GM12865 (cell line): ENCODE results near the gene JPH3.

Experiments used
- DNase-seq: peaks from one replicate; pipeline ENCODE4 v3.0.0; 2010; ENCODE audit warnings: low read depth
- H3K4me3 ChIP-seq: 2 replicates; pipeline ENCODE4 v1.5.1; 2011; ENCODE audit warnings: mild to moderate bottlenecking, low read depth, low read length, control low read depth
- TF ChIP-seq, protein P1 (sequence below): IDR thresholded peaks from 2 replicates; pipeline ENCODE4 v1.5.1; 2011; ENCODE audit warnings: low read length, control low read depth, low read depth, inconsistent platforms; ENCODE audit not compliant: insufficient read depth; ENCODE audit errors: missing control alignments

Gene JPH3

DNA sequence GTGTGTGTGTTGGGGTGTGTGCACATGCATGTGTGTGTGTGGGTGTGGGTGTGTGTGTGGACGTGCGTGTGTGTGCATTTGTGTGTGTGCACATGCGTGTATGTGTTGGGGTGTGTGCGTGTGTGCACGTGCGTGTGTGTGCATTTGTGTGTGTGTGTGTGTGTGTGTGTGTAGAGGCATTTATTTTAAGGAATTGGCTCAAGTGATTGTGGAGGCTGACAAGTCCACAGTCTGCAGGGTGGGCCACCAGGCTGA is 37.9 kb upstream of the JPH3 start:
- no peak for DNase-seq
- no peak overlapping the region for H3K4me3 ChIP-seq
- TF ChIP-seq, protein P1, sequence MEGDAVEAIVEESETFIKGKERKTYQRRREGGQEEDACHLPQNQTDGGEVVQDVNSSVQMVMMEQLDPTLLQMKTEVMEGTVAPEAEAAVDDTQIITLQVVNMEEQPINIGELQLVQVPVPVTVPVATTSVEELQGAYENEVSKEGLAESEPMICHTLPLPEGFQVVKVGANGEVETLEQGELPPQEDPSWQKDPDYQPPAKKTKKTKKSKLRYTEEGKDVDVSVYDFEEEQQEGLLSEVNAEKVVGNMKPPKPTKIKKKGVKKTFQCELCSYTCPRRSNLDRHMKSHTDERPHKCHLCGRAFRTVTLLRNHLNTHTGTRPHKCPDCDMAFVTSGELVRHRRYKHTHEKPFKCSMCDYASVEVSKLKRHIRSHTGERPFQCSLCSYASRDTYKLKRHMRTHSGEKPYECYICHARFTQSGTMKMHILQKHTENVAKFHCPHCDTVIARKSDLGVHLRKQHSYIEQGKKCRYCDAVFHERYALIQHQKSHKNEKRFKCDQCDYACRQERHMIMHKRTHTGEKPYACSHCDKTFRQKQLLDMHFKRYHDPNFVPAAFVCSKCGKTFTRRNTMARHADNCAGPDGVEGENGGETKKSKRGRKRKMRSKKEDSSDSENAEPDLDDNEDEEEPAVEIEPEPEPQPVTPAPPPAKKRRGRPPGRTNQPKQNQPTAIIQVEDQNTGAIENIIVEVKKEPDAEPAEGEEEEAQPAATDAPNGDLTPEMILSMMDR, result no peak

DNA sequence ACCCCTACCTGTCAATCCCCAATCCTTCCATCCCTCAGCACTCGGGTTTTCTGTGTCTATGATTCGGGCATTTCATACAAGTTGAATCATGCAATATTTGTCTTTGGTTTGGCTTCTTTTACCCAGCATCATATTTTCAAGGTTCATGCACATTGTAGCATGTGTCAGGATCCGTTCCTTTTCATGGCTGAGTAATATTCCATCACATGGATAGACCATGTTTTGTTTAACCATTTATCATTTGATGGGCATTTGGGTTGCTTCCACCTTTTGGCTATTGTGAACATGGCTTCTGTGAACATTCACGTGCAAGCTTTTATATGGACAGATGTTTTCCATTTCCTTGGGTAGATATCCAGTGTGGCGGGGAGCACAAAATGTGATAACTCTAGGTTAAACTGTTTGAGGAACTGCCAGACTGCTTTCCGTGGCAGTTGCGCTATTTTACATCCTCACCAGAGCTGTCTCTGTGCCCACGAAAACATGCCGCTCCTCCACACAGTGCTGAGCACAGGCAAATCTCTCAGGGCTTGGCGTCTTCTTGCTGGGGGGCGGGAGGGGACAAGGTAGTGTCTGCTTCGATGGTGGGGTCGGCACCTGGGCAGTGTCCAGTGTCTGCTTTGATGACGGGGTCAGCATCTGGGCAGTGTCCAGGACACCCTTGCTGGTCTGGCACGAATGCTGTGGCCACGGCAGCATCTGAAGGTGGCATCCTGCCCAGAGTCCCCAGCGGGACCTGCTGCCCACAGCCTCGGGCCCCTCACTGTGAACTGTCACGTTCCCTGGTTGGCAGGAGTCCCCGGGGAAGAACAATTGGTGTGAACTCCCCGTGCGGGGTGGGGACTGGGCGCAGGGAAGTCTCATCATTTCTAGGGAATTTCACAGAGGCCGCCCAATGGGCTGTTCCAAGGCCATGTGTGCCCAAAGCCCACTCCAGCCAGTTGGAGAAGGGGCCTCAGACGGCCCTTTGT is 32.4 kb upstream of the JPH3 start:
- no peak overlapping the region for H3K4me3 ChIP-seq
- no peak for DNase-seq
- TF ChIP-seq, protein P1, result no peak

GRCh38 chr16:87570572-87570937 is 31.8 kb upstream of the JPH3 start:
- TF ChIP-seq, protein P1, result no peak
- no peak for DNase-seq
- no peak overlapping the region for H3K4me3 ChIP-seq

DNA sequence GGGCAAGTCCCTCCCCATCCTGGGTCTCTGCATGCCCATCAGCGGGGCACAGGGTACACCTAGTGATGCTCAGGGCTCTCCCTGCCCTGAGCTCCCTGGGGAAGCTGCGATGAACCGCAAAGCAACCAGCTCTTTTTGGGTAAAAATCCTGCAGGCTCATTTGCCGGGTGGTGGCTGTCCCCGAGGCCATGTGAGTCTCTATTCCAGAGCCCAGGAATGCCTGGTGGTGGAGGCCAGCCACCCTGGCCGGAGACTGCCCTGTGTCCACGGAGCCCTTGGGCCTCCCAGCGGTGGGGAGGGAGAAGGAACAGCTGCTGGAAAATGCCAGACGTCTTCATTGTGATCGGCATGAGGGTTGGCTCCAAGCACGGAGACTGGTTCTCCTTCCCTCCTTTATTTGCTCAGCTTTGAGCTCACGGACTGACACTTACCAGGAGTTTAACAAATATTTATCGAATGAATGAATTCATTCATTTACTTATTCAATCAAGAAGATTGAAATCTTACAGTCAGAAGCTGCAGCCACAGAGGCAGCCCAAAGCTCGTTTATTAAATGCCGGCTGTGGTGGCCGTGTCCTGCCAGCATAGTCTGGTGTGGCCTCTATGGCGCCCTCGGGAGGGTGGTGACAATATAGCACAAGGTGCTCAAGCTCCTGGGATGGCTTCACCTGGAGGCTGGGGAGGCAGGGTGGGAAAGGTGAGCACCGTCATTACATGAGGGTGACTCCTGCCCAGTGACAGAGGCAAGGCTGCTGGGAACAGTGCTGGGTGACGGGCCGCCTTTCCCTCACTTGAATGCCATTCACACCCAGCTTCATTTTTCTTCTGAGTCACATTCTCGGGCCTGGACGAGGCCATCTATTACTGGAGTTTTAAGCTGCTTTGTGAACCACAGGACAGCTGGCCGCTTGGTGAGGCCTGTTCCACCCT is 31.1 kb upstream of the JPH3 start:
- TF ChIP-seq, protein P1, result no peak
- DNase-seq, result no peak

DNA sequence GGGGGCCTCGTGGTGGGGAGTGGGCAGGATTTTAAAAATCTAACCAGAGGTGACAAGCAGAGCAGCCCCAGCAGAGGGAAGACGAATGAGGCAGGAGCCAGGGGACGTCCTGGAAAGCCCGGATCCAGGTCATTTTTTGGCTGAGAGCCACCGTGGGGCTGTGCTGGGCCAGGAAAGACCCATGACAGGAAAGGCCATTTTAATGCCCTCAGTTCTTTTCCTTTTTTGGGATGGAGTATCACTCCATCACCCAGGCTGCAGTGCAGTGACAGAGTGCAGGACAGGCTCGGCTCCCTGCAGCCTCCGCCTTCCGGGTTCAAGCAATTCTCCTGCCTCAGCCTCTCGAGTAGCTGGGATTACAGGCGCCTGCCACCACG is 30.5 kb upstream of the JPH3 start:
- DNase-seq, result no peak
- no peak overlapping the region for H3K4me3 ChIP-seq
- TF ChIP-seq, protein P1, result no peak

More for the DNA sequence above, 31.1 kb upstream of the JPH3 start:
- H3K4me3 ChIP-seq, result no peak overlapping the region

DNA sequence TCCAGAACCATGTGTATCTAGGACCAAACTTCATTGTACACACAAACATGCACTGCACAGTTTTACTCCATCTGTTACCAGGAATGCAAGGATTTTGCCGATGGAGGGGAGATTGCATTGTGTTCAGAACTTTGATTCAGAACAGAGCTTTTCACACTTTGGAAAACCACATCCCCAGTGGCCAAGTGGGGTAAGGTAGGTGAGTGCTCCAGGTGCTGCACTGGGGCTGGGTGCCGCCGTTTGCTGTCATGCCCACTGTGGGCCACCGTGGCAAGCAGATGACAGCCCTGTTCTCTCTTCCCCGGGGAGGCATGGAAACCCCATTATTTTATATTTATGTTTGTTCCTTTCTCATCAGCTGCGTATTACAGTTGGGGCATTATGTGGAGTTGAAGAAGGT is 29.3 kb upstream of the JPH3 start:
- no peak for DNase-seq
- TF ChIP-seq, protein P1, result no peak
- no peak overlapping the region for H3K4me3 ChIP-seq
